ENCODE results near the gene S100A13. TPM values are rescaled to one million over a fixed set of nuclear protein-coding genes. Genes with fewer than 3 reads are reported as not detected.
A peak's percentile ranks its signal among the peaks of the same experiment; 100 is the strongest.

S100A13 gene
- total and polyA plus RNA-seq, 2 experiments from 2014 or later, result 115 to 248 TPM

GRCh38 chr1:153623101-153623500 lies 4.2 kb downstream of the S100A13 start:
- no peak for DNase-seq (ENCODE audit: low spot score)
- H3K9me3 ChIP-seq (ENCODE audit: low read depth), result no peaks in the 10 kb centered on the region
- H3K9me2 ChIP-seq (replicated peaks; ENCODE audit: insufficient read depth), result no peaks in the 10 kb centered on the region
- H4K20me1 ChIP-seq (ENCODE audit: insufficient read depth, poor library complexity, severe bottlenecking), result no peaks in the 10 kb centered on the region
- no peaks in the 10 kb centered on the region for H3K36me3 ChIP-seq (replicated peaks; ENCODE audit: insufficient read depth, low read depth)
- WGBS (ENCODE audit: low lambda C conversion rate, missing lambda C conversion rate), result 84% methylated on average over 7 of the region's 7 CpGs
- no peak for TF ChIP-seq EZH2phosphoT487 (IDR thresholded peaks at IDR 0.05; ENCODE audit: low read depth, severe bottlenecking, unreplicated experiment)
- no peak for TF ChIP-seq CTCF (IDR thresholded peaks at IDR 0.05; ENCODE audit: poor library complexity)
- TF ChIP-seq EZH2 (IDR thresholded peaks at IDR 0.05; ENCODE audit: borderline replicate concordance), result no peak
- H3K4me3 ChIP-seq, result no peak overlapping the region
- H3K27me3 ChIP-seq, result no peaks in the 10 kb centered on the region
- no peak overlapping the region for H3K4me2 ChIP-seq
- H3K79me2 ChIP-seq, result peaks cover 15% of the 10 kb centered on the region
- no peak overlapping the region for H3K27ac ChIP-seq
- no peak overlapping the region for H2AFZ ChIP-seq
- H3K4me1 ChIP-seq (ENCODE audit: insufficient read depth), result peaks cover 24% of the 10 kb centered on the region

- no peak overlapping the region for H3K4me2 ChIP-seq
- peaks cover under 1% of the 10 kb centered on the region for H3K79me2 ChIP-seq
- H3K9me3 ChIP-seq (ENCODE audit: low read depth), result no peaks in the 10 kb centered on the region
- no peak overlapping the region for H3K4me3 ChIP-seq
- no peaks in the 10 kb centered on the region for H3K9me2 ChIP-seq (replicated peaks; ENCODE audit: insufficient read depth)
- H3K27me3 ChIP-seq, result no peaks in the 10 kb centered on the region
- no peak for DNase-seq (ENCODE audit: low spot score)
- H4K20me1 ChIP-seq (ENCODE audit: insufficient read depth, poor library complexity, severe bottlenecking), result no peaks in the 10 kb centered on the region
- H2AFZ ChIP-seq, result no peak overlapping the region
- H3K36me3 ChIP-seq (replicated peaks; ENCODE audit: insufficient read depth, low read depth), result no peaks in the 10 kb centered on the region
- 92% methylated on average over 6 of the region's 6 CpGs for WGBS (ENCODE audit: low lambda C conversion rate, missing lambda C conversion rate)
- H3K4me1 ChIP-seq (ENCODE audit: insufficient read depth), result peaks cover 20% of the 10 kb centered on the region
- H3K27ac ChIP-seq, result no peak overlapping the region
- TF ChIP-seq EZH2 (IDR thresholded peaks at IDR 0.05; ENCODE audit: borderline replicate concordance) (no peak), CTCF (IDR thresholded peaks at IDR 0.05; ENCODE audit: poor library complexity) (no peak), EZH2phosphoT487 (IDR thresholded peaks at IDR 0.05; ENCODE audit: low read depth, severe bottlenecking, unreplicated experiment) (no peak)
Measured at GRCh38 chr1:153619171-153619570, 8.1 kb downstream of the S100A13 start.

GRCh38 chr1:153617663-153618062 lies 9.6 kb downstream of the S100A13 start:
- Histone ChIP-seq H3K9me2 (replicated peaks; ENCODE audit: insufficient read depth) (no peaks in the 10 kb centered on the region), H2AFZ (no peak overlapping the region), H3K9me3 (ENCODE audit: low read depth) (no peaks in the 10 kb centered on the region), H3K36me3 (replicated peaks; ENCODE audit: insufficient read depth, low read depth) (no peaks in the 10 kb centered on the region), H3K27me3 (no peaks in the 10 kb centered on the region), H3K27ac (peak overlapping the region; percentile 87), H3K4me2 (no peak overlapping the region), H3K79me2 (peaks cover 10% of the 10 kb centered on the region), H3K4me3 (no peak overlapping the region), H4K20me1 (ENCODE audit: insufficient read depth, poor library complexity, severe bottlenecking) (no peaks in the 10 kb centered on the region), H3K4me1 (ENCODE audit: insufficient read depth) (peaks cover 34% of the 10 kb centered on the region)
- peak; percentile 53 for TF ChIP-seq CTCF (IDR thresholded peaks at IDR 0.05; ENCODE audit: poor library complexity)
- TF ChIP-seq EZH2phosphoT487 (IDR thresholded peaks at IDR 0.05; ENCODE audit: low read depth, severe bottlenecking, unreplicated experiment), result no peak
- TF ChIP-seq EZH2 (IDR thresholded peaks at IDR 0.05; ENCODE audit: borderline replicate concordance), result no peak
- peak; percentile 69 for DNase-seq (ENCODE audit: low spot score)
- 71% methylated on average over 6 of the region's 6 CpGs for WGBS (ENCODE audit: low lambda C conversion rate, missing lambda C conversion rate)

GRCh38 chr1:153616917-153617311 lies 10.4 kb downstream of the S100A13 start:
- H3K9me2 ChIP-seq (replicated peaks; ENCODE audit: insufficient read depth), result no peaks in the 10 kb centered on the region
- H3K27me3 ChIP-seq, result no peaks in the 10 kb centered on the region
- DNase-seq (ENCODE audit: low spot score), result no peak
- no peak for TF ChIP-seq EZH2 (IDR thresholded peaks at IDR 0.05; ENCODE audit: borderline replicate concordance)
- TF ChIP-seq EZH2phosphoT487 (IDR thresholded peaks at IDR 0.05; ENCODE audit: low read depth, severe bottlenecking, unreplicated experiment), result no peak
- TF ChIP-seq CTCF (IDR thresholded peaks at IDR 0.05; ENCODE audit: poor library complexity), result no peak
- H4K20me1 ChIP-seq (ENCODE audit: insufficient read depth, poor library complexity, severe bottlenecking), result no peaks in the 10 kb centered on the region
- no peak overlapping the region for H3K4me2 ChIP-seq
- H3K4me3 ChIP-seq, result no peak overlapping the region
- no peaks in the 10 kb centered on the region for H3K36me3 ChIP-seq (replicated peaks; ENCODE audit: insufficient read depth, low read depth)
- 89% methylated on average over 5 of the region's 5 CpGs for WGBS (ENCODE audit: low lambda C conversion rate, missing lambda C conversion rate)
- H3K79me2 ChIP-seq, result peaks cover 15% of the 10 kb centered on the region
- H3K4me1 ChIP-seq (ENCODE audit: insufficient read depth), result peaks cover 34% of the 10 kb centered on the region
- peak overlapping the region; percentile 21 for H2AFZ ChIP-seq
- H3K9me3 ChIP-seq (ENCODE audit: low read depth), result no peaks in the 10 kb centered on the region
- peak overlapping the region; percentile 87 for H3K27ac ChIP-seq
